NCI-H774 (cell line): ENCODE measurements around the gene DIAPH2.
"Not testable (repeated sequence)": the region's sequence is repeated elsewhere in the genome, so short reads cannot be mapped to it uniquely, and the experiment has no call there.

Experiments
- DNase-seq: peaks from one replicate; lab custom pipeline; 2025; lab: John Stamatoyannopoulos, UW

DIAPH2 gene

GRCh38 chrX:96833333-96833732, 148.7 kb downstream of the DIAPH2 start:
- no peak for DNase-seq

- DNase-seq: no peak
Observed at GRCh38 chrX:96834137-96834536, 149.5 kb downstream of the DIAPH2 start.

GRCh38 chrX:96835660-96836289, 151.1 kb downstream of the DIAPH2 start:
- no peak for DNase-seq

- no peak for DNase-seq
Observed at GRCh38 chrX:96837808-96838207, 153.2 kb downstream of the DIAPH2 start.

- DNase-seq: no peak
Observed at GRCh38 chrX:96838537-96838936, 153.9 kb downstream of the DIAPH2 start.

GRCh38 chrX:96841325-96841724, 156.7 kb downstream of the DIAPH2 start:
- no peak for DNase-seq

- DNase-seq: not testable (repeated sequence)
Observed at GRCh38 chrX:96841866-96842265, 157.2 kb downstream of the DIAPH2 start.

- no peak for DNase-seq
Observed at GRCh38 chrX:96843566-96843965, 158.9 kb downstream of the DIAPH2 start.

GRCh38 chrX:96846841-96847240, 162.2 kb downstream of the DIAPH2 start:
- no peak for DNase-seq

GRCh38 chrX:96859422-96859821, 174.8 kb downstream of the DIAPH2 start:
- DNase-seq: not testable (repeated sequence)

GRCh38 chrX:96861218-96861617, 176.6 kb downstream of the DIAPH2 start:
- no peak for DNase-seq

- no peak for DNase-seq
Observed at GRCh38 chrX:96861661-96862060, 177.0 kb downstream of the DIAPH2 start.

GRCh38 chrX:96883608-96884007, 199.0 kb downstream of the DIAPH2 start, which contains the start of gene RPA4:
Gene RPA4 (plus strand): TSS chrX:96883908. CDS start chrX:96884311, 403 bp downstream.
- no peak for DNase-seq

- DNase-seq: no peak
Observed at GRCh38 chrX:96884027-96884426, 199.4 kb downstream of the DIAPH2 start.

GRCh38 chrX:96889726-96890125, 205.1 kb downstream of the DIAPH2 start:
- no peak for DNase-seq

GRCh38 chrX:96906741-96907140, 222.1 kb downstream of the DIAPH2 start:
- no peak for DNase-seq

- no peak for DNase-seq
Observed at GRCh38 chrX:96907516-96908272, 223.1 kb downstream of the DIAPH2 start.

- no peak for DNase-seq
Observed at GRCh38 chrX:96909291-96909690, 224.6 kb downstream of the DIAPH2 start.

- no peak for DNase-seq
Observed at GRCh38 chrX:96918864-96919263, 234.2 kb downstream of the DIAPH2 start.

- DNase-seq: no peak
Observed at GRCh38 chrX:96919672-96920071, 235.0 kb downstream of the DIAPH2 start.

GRCh38 chrX:96924581-96924980, 239.9 kb downstream of the DIAPH2 start:
- no peak for DNase-seq

- DNase-seq: no peak
Observed at GRCh38 chrX:96929036-96929435, 244.4 kb downstream of the DIAPH2 start.

GRCh38 chrX:96957718-96958117, 273.1 kb downstream of the DIAPH2 start:
- DNase-seq: no peak

- no peak for DNase-seq
Observed at GRCh38 chrX:96971812-96972211, 287.2 kb downstream of the DIAPH2 start.
